Gastroesophageal sphincter (tissue), 3 donors: Measurements from ENCODE around the gene SESTD1.
"Not testable (repeated sequence)": the region's sequence is repeated elsewhere in the genome, so short reads cannot be mapped to it uniquely, and the experiment has no call there.

Experiments
- CTCF ChIP-seq, 4 experiments: fragments of 200-600 bp in 2 of 4; fragments of 450-650 bp in 2 of 4; sonication (generic) in 1 of 4; IDR thresholded peaks; one replicate each; pipeline ENCODE4 v1.5.1; 2017 to 2019; ENCODE audit warnings: antibody characterized with exemption in 4 of 4, mild to moderate bottlenecking in 2 of 4, moderate library complexity in 2 of 4
- POLR2AphosphoS5 ChIP-seq: sonication (generic); formaldehyde crosslinking; IDR thresholded peaks from one replicate; pipeline ENCODE4 v1.6.1; 2017; ENCODE audit warnings: antibody characterized with exemption

GRCh38 chr2:179214671-179215070, 50.0 kb downstream of the SESTD1 start:
- not testable (repeated sequence) for TF ChIP-seq CTCF (IDR thresholded peaks at IDR 0.05); POLR2AphosphoS5
